Keratinocyte (primary cell): ENCODE results near the gene ARMC9.

Experiments used
- CTCF ChIP-seq, 3 experiments: IDR thresholded peaks in 1 of 3; conservative IDR thresholded peaks in 1 of 3; optimal IDR thresholded peaks in 1 of 3; 2 replicates in 2 of 3; 3 replicates in 1 of 3; pipeline versions ENCODE3 to v1.5.1; 2011; ENCODE audit warnings: low read length in 3 of 3, mild to moderate bottlenecking in 3 of 3, moderate library complexity in 2 of 3, control low read depth in 1 of 3, inconsistent platforms in 1 of 3; ENCODE audit not compliant: insufficient read depth in 2 of 3; ENCODE audit errors: extremely low read depth in 1 of 3
- EZH2 ChIP-seq: IDR thresholded peaks from one replicate; pipeline ENCODE4 v1.6.1; 2012; ENCODE audit warnings: inconsistent platforms, mild to moderate bottlenecking, low read length, moderate library complexity

GRCh38 chr2:231336236-231336635 is 137.8 kb downstream of the ARMC9 start:
- no peak for TF ChIP-seq CTCF (optimal IDR thresholded peaks at IDR 0.05 in 1 of 3, IDR thresholded peaks at IDR 0.05 in 1 of 3, conservative IDR thresholded peaks at IDR 0.05 in 1 of 3; ENCODE audit: extremely low read depth in 1 of 3, insufficient read depth in 2 of 3, low read length in 3 of 3)
- TF ChIP-seq EZH2 = no peak
